Mammary epithelial cell (primary cell): ENCODE measurements around the gene RPRM.

ENCODE experiments used
- EZH2 ChIP-seq: IDR thresholded peaks from 2 replicates; pipeline ENCODE4 v1.6.1; 2012; ENCODE audit warnings: low read length, inconsistent platforms, borderline replicate concordance
- TF ChIP-seq, protein P1 (sequence below), 2 donors: IDR thresholded peaks in 1 of 2; conservative IDR thresholded peaks in 1 of 2; 2 replicates each; pipeline ENCODE4 v1.5.1; 2011 to 2012; ENCODE audit warnings: inconsistent platforms in 2 of 2, low read length in 2 of 2, mild to moderate bottlenecking in 2 of 2, control low read depth in 1 of 2, low read depth in 1 of 2; ENCODE audit not compliant: insufficient read depth in 1 of 2; ENCODE audit errors: extremely low read depth in 1 of 2

DNA sequence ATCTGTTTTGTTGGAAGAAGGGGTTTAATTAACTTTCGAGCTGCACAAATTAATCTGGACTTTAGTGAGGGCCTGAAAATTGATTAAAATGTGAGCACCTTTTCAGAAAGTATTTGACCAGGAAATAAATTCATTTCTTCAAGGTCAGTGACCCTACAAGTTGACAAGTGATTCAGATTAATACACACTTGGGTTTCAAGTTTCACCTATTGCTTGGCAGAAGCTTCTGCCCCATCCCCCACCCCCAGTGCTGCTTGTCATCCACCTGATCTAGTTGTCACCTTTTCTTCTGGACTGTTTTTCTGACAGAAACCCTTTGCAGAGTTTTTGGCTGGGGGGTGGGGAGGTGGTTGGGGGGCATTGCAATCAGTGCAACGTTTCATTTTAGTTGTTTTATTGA is 46.2 kb downstream of the RPRM start:
- TF ChIP-seq, protein P1, sequence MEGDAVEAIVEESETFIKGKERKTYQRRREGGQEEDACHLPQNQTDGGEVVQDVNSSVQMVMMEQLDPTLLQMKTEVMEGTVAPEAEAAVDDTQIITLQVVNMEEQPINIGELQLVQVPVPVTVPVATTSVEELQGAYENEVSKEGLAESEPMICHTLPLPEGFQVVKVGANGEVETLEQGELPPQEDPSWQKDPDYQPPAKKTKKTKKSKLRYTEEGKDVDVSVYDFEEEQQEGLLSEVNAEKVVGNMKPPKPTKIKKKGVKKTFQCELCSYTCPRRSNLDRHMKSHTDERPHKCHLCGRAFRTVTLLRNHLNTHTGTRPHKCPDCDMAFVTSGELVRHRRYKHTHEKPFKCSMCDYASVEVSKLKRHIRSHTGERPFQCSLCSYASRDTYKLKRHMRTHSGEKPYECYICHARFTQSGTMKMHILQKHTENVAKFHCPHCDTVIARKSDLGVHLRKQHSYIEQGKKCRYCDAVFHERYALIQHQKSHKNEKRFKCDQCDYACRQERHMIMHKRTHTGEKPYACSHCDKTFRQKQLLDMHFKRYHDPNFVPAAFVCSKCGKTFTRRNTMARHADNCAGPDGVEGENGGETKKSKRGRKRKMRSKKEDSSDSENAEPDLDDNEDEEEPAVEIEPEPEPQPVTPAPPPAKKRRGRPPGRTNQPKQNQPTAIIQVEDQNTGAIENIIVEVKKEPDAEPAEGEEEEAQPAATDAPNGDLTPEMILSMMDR (conservative IDR thresholded peaks at IDR 0.05 in 1 of 2, IDR thresholded peaks at IDR 0.05 in 1 of 2; ENCODE audit: extremely low read depth in 1 of 2, insufficient read depth in 1 of 2, low read depth in 1 of 2, low read length in 2 of 2) = no peak
- TF ChIP-seq EZH2 = no peak
